ENCODE results near the gene SFXN4. TPM values are rescaled to one million over a fixed set of nuclear protein-coding genes. Genes with fewer than 3 reads are reported as not detected.
"Not testable (repeated sequence)": the region's sequence is repeated elsewhere in the genome, so short reads cannot be mapped to it uniquely, and the experiment has no call there.

The SFXN4 gene
- total RNA-seq, 1 experiment from 2014 or later, result 21.9 TPM

DNA sequence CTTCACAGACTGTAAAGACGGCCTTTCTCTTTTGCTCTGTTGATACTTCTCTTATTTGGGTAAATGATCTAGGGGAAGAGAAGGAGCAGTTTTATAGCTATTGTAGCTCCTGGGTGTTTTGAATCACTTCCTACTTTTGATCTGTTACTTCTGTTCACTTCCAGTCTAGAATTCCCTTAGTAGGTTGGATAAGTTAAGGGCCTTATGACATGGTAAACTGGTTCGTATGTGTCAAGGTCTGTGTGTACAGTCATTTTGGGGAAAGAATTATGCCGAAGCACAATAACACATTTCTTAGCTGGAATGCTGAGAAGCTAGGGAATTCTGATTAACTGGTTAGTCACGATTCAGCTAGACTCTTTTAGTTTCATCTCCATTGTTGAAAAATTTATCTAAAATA, 53.5 kb downstream of the SFXN4 start:
- Mint-ChIP-seq H3K27me3 (ENCODE audit: low read depth) (no peaks in the 10 kb centered on the region), H3K27ac (no peak overlapping the region), H3K36me3 (ENCODE audit: insufficient read depth in 1 of 3, low read depth in 3 of 3) (peaks cover 28 to 72% (median 61%) of the 10 kb centered on the region in 3 experiments), H3K9me3 (no peaks in the 10 kb centered on the region), H3K4me1 (no peaks in the 10 kb centered on the region), H3K4me3 (no peak overlapping the region)
- TF ChIP-seq, protein P1, sequence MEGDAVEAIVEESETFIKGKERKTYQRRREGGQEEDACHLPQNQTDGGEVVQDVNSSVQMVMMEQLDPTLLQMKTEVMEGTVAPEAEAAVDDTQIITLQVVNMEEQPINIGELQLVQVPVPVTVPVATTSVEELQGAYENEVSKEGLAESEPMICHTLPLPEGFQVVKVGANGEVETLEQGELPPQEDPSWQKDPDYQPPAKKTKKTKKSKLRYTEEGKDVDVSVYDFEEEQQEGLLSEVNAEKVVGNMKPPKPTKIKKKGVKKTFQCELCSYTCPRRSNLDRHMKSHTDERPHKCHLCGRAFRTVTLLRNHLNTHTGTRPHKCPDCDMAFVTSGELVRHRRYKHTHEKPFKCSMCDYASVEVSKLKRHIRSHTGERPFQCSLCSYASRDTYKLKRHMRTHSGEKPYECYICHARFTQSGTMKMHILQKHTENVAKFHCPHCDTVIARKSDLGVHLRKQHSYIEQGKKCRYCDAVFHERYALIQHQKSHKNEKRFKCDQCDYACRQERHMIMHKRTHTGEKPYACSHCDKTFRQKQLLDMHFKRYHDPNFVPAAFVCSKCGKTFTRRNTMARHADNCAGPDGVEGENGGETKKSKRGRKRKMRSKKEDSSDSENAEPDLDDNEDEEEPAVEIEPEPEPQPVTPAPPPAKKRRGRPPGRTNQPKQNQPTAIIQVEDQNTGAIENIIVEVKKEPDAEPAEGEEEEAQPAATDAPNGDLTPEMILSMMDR (conservative IDR thresholded peaks at IDR 0.05), result no peak
- Histone ChIP-seq H3K27me3 (ENCODE audit: insufficient read depth, low read length) (no peaks in the 10 kb centered on the region), H3K18ac (ENCODE audit: insufficient read length, low read depth, low read length) (no peak overlapping the region), H4K91ac (ENCODE audit: insufficient read length, low read depth, low read length) (no peak overlapping the region), H2BK20ac (ENCODE audit: low read depth, low read length, poor library complexity, severe bottlenecking) (no peak overlapping the region), H3K9ac (ENCODE audit: extremely low read depth, insufficient read length, low read length) (no peak overlapping the region), H2BK5ac (ENCODE audit: insufficient read length, low read length) (no peak overlapping the region), H2AK5ac (ENCODE audit: insufficient read length, low read length) (no peak overlapping the region), H4K5ac (ENCODE audit: insufficient read length, low read depth, low read length) (no peak overlapping the region), H3K4ac (ENCODE audit: low read depth, low read length) (no peak overlapping the region), H2BK12ac (ENCODE audit: insufficient read length, low read depth, low read length) (no peak overlapping the region), H2BK15ac (ENCODE audit: low read depth, low read length) (no peak overlapping the region), H3K23me2 (ENCODE audit: insufficient read length, low read depth, low read length, poor library complexity, severe bottlenecking) (no peaks in the 10 kb centered on the region), H3K9me3 (ENCODE audit: control insufficient read depth, low read depth, low read length) (no peaks in the 10 kb centered on the region), H4K8ac (replicated peaks; ENCODE audit: insufficient read length, low read depth, low read length) (no peak overlapping the region), H3K56ac (ENCODE audit: insufficient read length, low read depth, low read length) (no peak overlapping the region), H3K27ac (ENCODE audit: insufficient read length, low read depth, low read length) (no peak overlapping the region), H3K4me1 (ENCODE audit: insufficient read depth, low read length) (no peaks in the 10 kb centered on the region), H3K4me2 (ENCODE audit: insufficient read depth, insufficient read length, low read length) (no peak overlapping the region), H3K79me1 (ENCODE audit: insufficient read depth, low read depth, low read length, poor library complexity, severe bottlenecking) (peaks cover 3% of the 10 kb centered on the region), H4K20me1 (ENCODE audit: control insufficient read depth, insufficient read depth, insufficient read length) (no peaks in the 10 kb centered on the region), H2AFZ (ENCODE audit: low read length) (no peak overlapping the region), H3K23ac (ENCODE audit: insufficient read length, low read depth, low read length) (no peak overlapping the region), H3T11ph (ENCODE audit: low read length) (no peak overlapping the region), H3K14ac (ENCODE audit: insufficient read depth, low read length) (no peak overlapping the region), H2BK120ac (ENCODE audit: low read depth, low read length, poor library complexity, severe bottlenecking) (no peak overlapping the region), H3K79me2 (ENCODE audit: insufficient read depth, low read length) (no peaks in the 10 kb centered on the region)
- DNase-seq, result no peak
- no CpG with 5 or more reads among the region's 4 CpGs for WGBS (ENCODE audit: extremely low coverage, insufficient read length, low lambda C conversion rate)

DNA sequence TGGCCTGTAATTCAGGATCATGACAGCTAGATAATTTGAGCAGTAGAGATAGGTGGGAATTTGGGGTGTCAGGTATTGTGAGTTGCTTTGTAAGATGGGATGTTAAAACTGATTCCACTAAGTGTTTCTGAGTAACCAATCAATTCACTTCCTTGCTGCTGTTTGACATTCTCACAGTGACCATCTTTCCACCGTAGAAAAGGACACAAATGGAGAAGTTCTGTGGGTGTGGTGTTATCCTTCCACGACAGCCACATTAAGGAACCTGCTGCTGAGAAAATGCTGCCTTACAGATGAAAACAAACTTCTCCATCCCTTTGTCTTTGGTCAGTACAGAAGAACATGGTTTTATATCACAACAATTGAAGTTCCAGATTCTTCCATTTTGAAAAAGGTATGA, 57.7 kb downstream of the SFXN4 start:
- H3K27me3 Mint-ChIP-seq (ENCODE audit: low read depth); H3K27ac Mint-ChIP-seq; H3K4me3 Mint-ChIP-seq: not testable (repeated sequence)

More for the DNA sequence above, 57.7 kb downstream of the SFXN4 start:
- WGBS (ENCODE audit: extremely low coverage, insufficient read length, low lambda C conversion rate), result no CpG with 5 or more reads among the region's 2 CpGs
- not testable (repeated sequence) for H3T11ph ChIP-seq (ENCODE audit: low read length); H3K79me2 ChIP-seq (ENCODE audit: insufficient read depth, low read length); DNase-seq; H3K79me1 ChIP-seq (ENCODE audit: insufficient read depth, low read depth, low read length, poor library complexity, severe bottlenecking); H3K18ac ChIP-seq (ENCODE audit: insufficient read length, low read depth, low read length); H2BK5ac ChIP-seq (ENCODE audit: insufficient read length, low read length); H2BK120ac ChIP-seq (ENCODE audit: low read depth, low read length, poor library complexity, severe bottlenecking); H4K5ac ChIP-seq (ENCODE audit: insufficient read length, low read depth, low read length); H3K23ac ChIP-seq (ENCODE audit: insufficient read length, low read depth, low read length); H3K14ac ChIP-seq (ENCODE audit: insufficient read depth, low read length); H3K4ac ChIP-seq (ENCODE audit: low read depth, low read length); H2AK5ac ChIP-seq (ENCODE audit: insufficient read length, low read length); H3K4me2 ChIP-seq (ENCODE audit: insufficient read depth, insufficient read length, low read length); H2BK15ac ChIP-seq (ENCODE audit: low read depth, low read length); H2AFZ ChIP-seq (ENCODE audit: low read length); H3K27ac ChIP-seq (ENCODE audit: insufficient read length, low read depth, low read length); H2BK12ac ChIP-seq (ENCODE audit: insufficient read length, low read depth, low read length); H4K20me1 ChIP-seq (ENCODE audit: control insufficient read depth, insufficient read depth, insufficient read length); H3K9me3 Mint-ChIP-seq; H3K27me3 ChIP-seq (ENCODE audit: insufficient read depth, low read length); H3K56ac ChIP-seq (ENCODE audit: insufficient read length, low read depth, low read length); H4K91ac ChIP-seq (ENCODE audit: insufficient read length, low read depth, low read length); H3K9me3 ChIP-seq (ENCODE audit: control insufficient read depth, low read depth, low read length); H2BK20ac ChIP-seq (ENCODE audit: low read depth, low read length, poor library complexity, severe bottlenecking); H3K4me1 ChIP-seq (ENCODE audit: insufficient read depth, low read length); H3K4me1 Mint-ChIP-seq; H3K9ac ChIP-seq (ENCODE audit: extremely low read depth, insufficient read length, low read length); H4K8ac ChIP-seq (replicated peaks; ENCODE audit: insufficient read length, low read depth, low read length); H3K23me2 ChIP-seq (ENCODE audit: insufficient read length, low read depth, low read length, poor library complexity, severe bottlenecking)
- peaks cover 12 to 58% (median 34%) of the 10 kb centered on the region in 3 experiments; a peak in 6 of 7 replicates for H3K36me3 Mint-ChIP-seq (ENCODE audit: insufficient read depth in 1 of 3, low read depth in 3 of 3)

Data from H9 (cell line).